Cortex of kidney (tissue), 1 donor: Measurements from ENCODE around the gene DCAF6.

Experiments
- DNase-seq: peaks from one replicate; lab custom pipeline; 2025; lab: John Stamatoyannopoulos, UW

The DCAF6 gene

GRCh38 chr1:168084396-168085231 is 148.1 kb downstream of the DCAF6 start:
- DNase-seq = no peak

GRCh38 chr1:168085401-168085872 is 149.0 kb downstream of the DCAF6 start:
- DNase-seq = no peak

GRCh38 chr1:168086438-168086837 is 150.0 kb downstream of the DCAF6 start:
- no peak for DNase-seq

- no peak for DNase-seq
Measured at GRCh38 chr1:168087696-168088095, 151.2 kb downstream of the DCAF6 start.

- DNase-seq = no peak
Measured at GRCh38 chr1:168088511-168089325, 152.2 kb downstream of the DCAF6 start.

GRCh38 chr1:168089326-168089978 is 153.0 kb downstream of the DCAF6 start:
- no peak for DNase-seq

GRCh38 chr1:168089979-168090337 is 153.5 kb downstream of the DCAF6 start:
- no peak for DNase-seq

GRCh38 chr1:168090395-168090794 is 153.9 kb downstream of the DCAF6 start:
- no peak for DNase-seq

GRCh38 chr1:168091063-168091462 is 154.6 kb downstream of the DCAF6 start:
- no peak for DNase-seq

- no peak for DNase-seq
Measured at GRCh38 chr1:168091720-168092550, 155.5 kb downstream of the DCAF6 start.

- DNase-seq = no peak
Measured at GRCh38 chr1:168092566-168093355, 156.3 kb downstream of the DCAF6 start.

- no peak for DNase-seq
Measured at GRCh38 chr1:168093616-168094015, 157.1 kb downstream of the DCAF6 start.

- DNase-seq = no peak
Measured at GRCh38 chr1:168095476-168095875, 159.0 kb downstream of the DCAF6 start.

- no peak for DNase-seq
Measured at GRCh38 chr1:168096296-168097165, 160.0 kb downstream of the DCAF6 start.

GRCh38 chr1:168097921-168098528 is 161.5 kb downstream of the DCAF6 start:
- DNase-seq = no peak

GRCh38 chr1:168098534-168099320 is 162.2 kb downstream of the DCAF6 start:
- DNase-seq = no peak

GRCh38 chr1:168099337-168099801 is 162.9 kb downstream of the DCAF6 start:
- DNase-seq = no peak

- DNase-seq = no peak
Measured at GRCh38 chr1:168100315-168101002, 164.0 kb downstream of the DCAF6 start.
